22Rv1 (cell line): Measurements from ENCODE around the gene NR1I3.

Experiments used
- ZFX ChIP-seq: fragments of 450-650 bp; IDR thresholded peaks from 2 replicates; pipeline ENCODE4 v1.6.1; 2017; ENCODE audit warnings: antibody characterized with exemption, borderline replicate concordance
- TF ChIP-seq, protein P1 (sequence below): fragments of 450-650 bp; IDR thresholded peaks from 2 replicates; pipeline ENCODE4 v1.5.1; 2017; ENCODE audit warnings: mild to moderate bottlenecking

DNA sequence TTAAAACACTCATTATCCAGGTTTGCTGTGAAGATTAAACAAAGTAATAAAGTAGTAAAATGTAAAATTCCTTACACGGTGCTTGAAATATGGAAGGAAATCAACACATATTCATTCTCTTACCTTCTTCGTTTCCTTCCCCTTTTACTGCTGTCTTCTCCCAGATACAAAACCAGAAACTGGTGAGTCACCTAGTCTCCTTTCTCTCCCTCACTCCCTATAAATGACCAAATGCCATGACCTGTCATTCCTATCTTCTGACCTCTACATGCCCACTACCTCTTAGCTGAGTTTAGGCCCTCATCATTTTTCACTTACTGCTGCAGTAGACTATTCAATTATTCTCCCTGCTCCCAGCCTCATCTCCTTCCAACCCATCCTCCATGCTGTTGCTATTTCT lies 4.3 kb upstream of the NR1I3 start:
- TF ChIP-seq, protein P1, sequence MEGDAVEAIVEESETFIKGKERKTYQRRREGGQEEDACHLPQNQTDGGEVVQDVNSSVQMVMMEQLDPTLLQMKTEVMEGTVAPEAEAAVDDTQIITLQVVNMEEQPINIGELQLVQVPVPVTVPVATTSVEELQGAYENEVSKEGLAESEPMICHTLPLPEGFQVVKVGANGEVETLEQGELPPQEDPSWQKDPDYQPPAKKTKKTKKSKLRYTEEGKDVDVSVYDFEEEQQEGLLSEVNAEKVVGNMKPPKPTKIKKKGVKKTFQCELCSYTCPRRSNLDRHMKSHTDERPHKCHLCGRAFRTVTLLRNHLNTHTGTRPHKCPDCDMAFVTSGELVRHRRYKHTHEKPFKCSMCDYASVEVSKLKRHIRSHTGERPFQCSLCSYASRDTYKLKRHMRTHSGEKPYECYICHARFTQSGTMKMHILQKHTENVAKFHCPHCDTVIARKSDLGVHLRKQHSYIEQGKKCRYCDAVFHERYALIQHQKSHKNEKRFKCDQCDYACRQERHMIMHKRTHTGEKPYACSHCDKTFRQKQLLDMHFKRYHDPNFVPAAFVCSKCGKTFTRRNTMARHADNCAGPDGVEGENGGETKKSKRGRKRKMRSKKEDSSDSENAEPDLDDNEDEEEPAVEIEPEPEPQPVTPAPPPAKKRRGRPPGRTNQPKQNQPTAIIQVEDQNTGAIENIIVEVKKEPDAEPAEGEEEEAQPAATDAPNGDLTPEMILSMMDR, result no peak
- TF ChIP-seq ZFX, result no peak
